HEK293T (cell line): ENCODE measurements around the gene TLCD1.

Experiments used
- BHLHE40 ChIP-seq: fragments of 450-650 bp; IDR thresholded peaks from 2 replicates; pipeline ENCODE4 v1.6.1; 2016; ENCODE audit warnings: mild to moderate bottlenecking, moderate library complexity, borderline replicate concordance
- CTBP1 ChIP-seq: fragments of 450-650 bp; IDR thresholded peaks from 2 replicates; pipeline ENCODE4 v1.6.1; 2016; ENCODE audit warnings: borderline replicate concordance
- FOXA1 ChIP-seq: fragments of 450-650 bp; IDR thresholded peaks from 2 replicates; pipeline ENCODE4 v1.6.1; 2016; ENCODE audit warnings: mild to moderate bottlenecking
- L3MBTL2 ChIP-seq: fragments of 450-650 bp; conservative IDR thresholded peaks from 2 replicates; pipeline ENCODE4 v1.6.1; 2016; ENCODE audit warnings: mild to moderate bottlenecking
- NFRKB ChIP-seq: fragments of 450-650 bp; IDR thresholded peaks from 2 replicates; pipeline ENCODE4 v1.6.1; 2016; ENCODE audit warnings: mild to moderate bottlenecking, moderate library complexity
- SP1 ChIP-seq: fragments of 450-650 bp; IDR thresholded peaks from 2 replicates; pipeline ENCODE4 v1.6.1; 2017
- SUZ12 ChIP-seq: fragments of 450-650 bp; IDR thresholded peaks from 2 replicates; pipeline ENCODE4 v1.6.1; 2016; ENCODE audit warnings: mild to moderate bottlenecking
- TARDBP ChIP-seq: fragments of 450-650 bp; IDR thresholded peaks from 2 replicates; pipeline ENCODE4 v1.6.1; 2016
- ZNF384 ChIP-seq: fragments of 450-650 bp; IDR thresholded peaks from 2 replicates; pipeline ENCODE4 v1.6.1; 2016

GRCh38 chr17:28704219-28704858, 21.7 kb downstream of the TLCD1 start:
- TF ChIP-seq BHLHE40: no peak
- no peak for TF ChIP-seq CTBP1
- no peak for TF ChIP-seq L3MBTL2
- no peak for TF ChIP-seq NFRKB
- no peak for TF ChIP-seq SP1
- TF ChIP-seq FOXA1: no peak
- TF ChIP-seq TARDBP: no peak
- no peak for TF ChIP-seq SUZ12
- no peak for TF ChIP-seq ZNF384
